Measurements from ENCODE around the gene RNF212B. TPM values are rescaled to one million over a fixed set of nuclear protein-coding genes. Genes with fewer than 3 reads are reported as not detected.

The RNF212B gene
- total RNA-seq, 4 donors from 2014 or later, result not detected

DNA sequence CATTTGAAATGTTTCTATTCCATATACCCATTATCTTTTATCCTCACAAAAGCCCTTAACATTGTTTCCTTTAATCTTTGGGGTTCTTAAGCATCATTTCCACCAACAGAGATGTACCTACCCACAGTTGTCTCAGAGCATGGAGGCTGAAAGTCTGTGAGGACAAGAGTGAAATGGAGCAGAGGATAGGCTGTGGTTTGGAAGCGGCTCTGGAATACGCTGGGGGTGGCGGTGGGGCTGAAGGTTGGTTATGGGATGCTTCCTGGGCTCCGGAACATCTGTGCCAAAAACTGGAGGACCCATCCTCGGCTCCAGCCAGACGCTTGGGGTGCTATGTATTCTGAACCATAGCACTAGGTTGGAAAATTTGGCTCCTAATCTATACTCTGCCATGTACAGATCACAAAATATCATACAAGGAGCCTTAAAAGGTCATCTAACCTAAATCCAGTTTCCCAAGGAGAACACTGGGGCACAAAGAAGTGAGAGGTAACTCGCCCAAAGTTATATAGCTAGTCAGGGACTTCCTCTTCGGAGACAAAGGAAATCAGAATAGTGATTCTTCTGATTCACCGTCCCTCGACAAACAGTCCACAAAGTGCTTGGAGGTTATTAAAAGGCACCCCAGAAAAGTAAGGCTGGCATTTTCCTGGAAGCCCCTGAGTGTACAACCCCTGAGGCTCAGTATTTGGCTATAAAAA, 62.4 kb downstream of the RNF212B start:
- peak overlapping the region; percentile 93 for H3K27ac ChIP-seq
- no peak for TF ChIP-seq POLR2AphosphoS5 (IDR thresholded peaks at IDR 0.05)
- no peak for TF ChIP-seq POLR2A (IDR thresholded peaks at IDR 0.05)
- TF ChIP-seq EP300 (IDR thresholded peaks at IDR 0.05), result no peak
- TF ChIP-seq, protein P1, sequence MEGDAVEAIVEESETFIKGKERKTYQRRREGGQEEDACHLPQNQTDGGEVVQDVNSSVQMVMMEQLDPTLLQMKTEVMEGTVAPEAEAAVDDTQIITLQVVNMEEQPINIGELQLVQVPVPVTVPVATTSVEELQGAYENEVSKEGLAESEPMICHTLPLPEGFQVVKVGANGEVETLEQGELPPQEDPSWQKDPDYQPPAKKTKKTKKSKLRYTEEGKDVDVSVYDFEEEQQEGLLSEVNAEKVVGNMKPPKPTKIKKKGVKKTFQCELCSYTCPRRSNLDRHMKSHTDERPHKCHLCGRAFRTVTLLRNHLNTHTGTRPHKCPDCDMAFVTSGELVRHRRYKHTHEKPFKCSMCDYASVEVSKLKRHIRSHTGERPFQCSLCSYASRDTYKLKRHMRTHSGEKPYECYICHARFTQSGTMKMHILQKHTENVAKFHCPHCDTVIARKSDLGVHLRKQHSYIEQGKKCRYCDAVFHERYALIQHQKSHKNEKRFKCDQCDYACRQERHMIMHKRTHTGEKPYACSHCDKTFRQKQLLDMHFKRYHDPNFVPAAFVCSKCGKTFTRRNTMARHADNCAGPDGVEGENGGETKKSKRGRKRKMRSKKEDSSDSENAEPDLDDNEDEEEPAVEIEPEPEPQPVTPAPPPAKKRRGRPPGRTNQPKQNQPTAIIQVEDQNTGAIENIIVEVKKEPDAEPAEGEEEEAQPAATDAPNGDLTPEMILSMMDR (IDR thresholded peaks at IDR 0.05), result no peak
- WGBS, result 57% methylated on average over 10 of the region's 10 CpGs
- H3K9me3 ChIP-seq, result no peaks in the 10 kb centered on the region
- H3K27me3 ChIP-seq, result no peaks in the 10 kb centered on the region
- peak in 1 of 2 donors; percentile 31 for DNase-seq (ENCODE audit: low spot score in 2 of 2)
- H3K4me3 ChIP-seq, result peak overlapping the region; percentile 60
- peaks cover 51% of the 10 kb centered on the region for H3K4me1 ChIP-seq
- peaks cover 6% of the 10 kb centered on the region for H3K36me3 ChIP-seq

DNA sequence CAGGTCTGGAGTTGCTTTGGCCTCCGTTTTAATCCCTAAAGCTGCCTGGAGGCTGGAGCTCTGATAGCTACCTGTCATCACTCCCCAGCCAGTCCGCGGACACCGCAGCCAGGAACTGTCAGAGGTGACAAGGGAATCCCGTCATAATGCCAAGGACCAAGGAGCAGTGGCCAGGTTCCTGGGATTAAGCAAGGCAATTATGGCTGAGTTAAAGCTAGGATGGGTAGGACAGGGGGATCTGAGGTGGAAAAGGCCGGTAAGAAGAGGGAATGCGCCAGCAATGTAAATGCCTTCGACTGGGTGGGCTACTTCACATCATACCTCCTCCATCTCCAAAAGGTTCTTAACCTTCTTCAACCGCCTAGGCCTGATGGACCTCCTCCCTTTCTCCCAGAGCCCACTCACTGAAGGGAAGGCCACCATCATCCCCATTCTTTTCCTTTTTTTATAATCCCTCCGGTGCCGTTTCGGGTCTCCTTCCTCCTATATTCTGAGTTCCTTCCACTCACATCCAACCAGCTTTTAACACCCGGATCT, 63.0 kb downstream of the RNF212B start:
- peak overlapping the region; percentile 60 for H3K4me3 ChIP-seq

DNA sequence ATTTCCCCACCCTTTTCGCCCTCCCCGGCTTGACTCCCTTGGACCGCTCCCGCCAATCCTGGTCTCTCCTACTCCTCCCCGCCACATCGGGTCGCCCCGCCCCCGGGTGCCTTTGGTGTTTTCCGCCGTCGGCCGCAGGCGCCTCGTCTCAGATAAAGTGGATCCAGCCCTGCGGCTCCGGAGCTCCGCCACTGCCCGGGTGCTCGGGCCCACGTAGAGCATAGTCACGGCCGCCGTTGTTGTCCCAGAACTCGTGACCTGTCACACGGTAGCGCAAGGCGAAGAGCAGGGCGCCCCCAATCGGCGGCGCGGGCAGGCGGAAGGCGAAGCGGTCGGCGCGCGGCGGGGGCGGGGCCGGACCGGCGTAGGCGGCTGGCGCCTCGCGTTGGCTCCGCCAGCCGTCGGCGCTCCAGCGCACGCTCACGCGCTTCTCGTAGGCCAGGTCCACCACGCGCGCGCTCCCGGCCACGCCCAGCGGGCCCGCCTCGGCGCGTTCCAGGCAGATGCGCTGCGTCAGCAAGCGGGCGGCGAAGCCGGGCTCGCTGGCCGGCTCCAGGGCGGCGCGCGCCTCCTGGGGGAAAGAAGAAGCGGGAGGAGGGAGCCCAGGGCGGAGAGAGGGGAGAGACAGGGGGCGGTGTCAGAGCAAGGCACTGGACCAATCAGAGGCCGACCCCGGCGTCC, 63.7 kb downstream of the RNF212B start:
- peak overlapping the region; percentile 60 for H3K4me3 ChIP-seq
- TF ChIP-seq POLR2A (IDR thresholded peaks at IDR 0.05) (peak in 1 of 2 donors; percentile 65), EP300 (IDR thresholded peaks at IDR 0.05) (no peak), POLR2AphosphoS5 (IDR thresholded peaks at IDR 0.05) (peak; percentile 62 to 88 (median 85))
- TF ChIP-seq, protein P1 (IDR thresholded peaks at IDR 0.05), result peak; percentile 65 to 91
- peak overlapping the region; percentile 93 for H3K27ac ChIP-seq
- H3K9me3 ChIP-seq, result no peaks in the 10 kb centered on the region
- no peaks in the 10 kb centered on the region for H3K27me3 ChIP-seq
- H3K36me3 ChIP-seq, result peaks cover 6% of the 10 kb centered on the region
- peaks cover 51% of the 10 kb centered on the region for H3K4me1 ChIP-seq
- WGBS, result 1% methylated on average over 19 of the region's 87 CpGs
- peak; percentile 97 to 98 for DNase-seq (ENCODE audit: low spot score in 2 of 2)

More for the DNA sequence above, 63.0 kb downstream of the RNF212B start:
- no peaks in the 10 kb centered on the region for H3K27me3 ChIP-seq
- TF ChIP-seq POLR2A (IDR thresholded peaks at IDR 0.05), result no peak
- TF ChIP-seq, protein P1 (IDR thresholded peaks at IDR 0.05), result no peak
- no peak for TF ChIP-seq POLR2AphosphoS5 (IDR thresholded peaks at IDR 0.05)
- no peak for TF ChIP-seq EP300 (IDR thresholded peaks at IDR 0.05)
- no peaks in the 10 kb centered on the region for H3K9me3 ChIP-seq
- H3K27ac ChIP-seq, result peak overlapping the region; percentile 93
- WGBS, result 2% methylated on average over 13 of the region's 13 CpGs
- H3K4me1 ChIP-seq, result peaks cover 47% of the 10 kb centered on the region
- DNase-seq (ENCODE audit: low spot score in 2 of 2), result peak; percentile 80 to 81
- peaks cover 6% of the 10 kb centered on the region for H3K36me3 ChIP-seq

GRCh38 chr14:23301969-23302289, 64.2 kb downstream of the RNF212B start:
- WGBS, result no CpG with 5 or more reads among the region's 25 CpGs

More at GRCh38 chr14:23301969-23302289, 64.2 kb downstream of the RNF212B start:
- Histone ChIP-seq H3K36me3 (peaks cover 4% of the 10 kb centered on the region), H3K27me3 (no peaks in the 10 kb centered on the region), H3K4me1 (peaks cover 49% of the 10 kb centered on the region), H3K27ac (peak overlapping the region; percentile 93), H3K4me3 (peak overlapping the region; percentile 60), H3K9me3 (no peaks in the 10 kb centered on the region)
- peak in 2 of 3 donors; percentile 45 to 71 for TF ChIP-seq POLR2AphosphoS5 (IDR thresholded peaks at IDR 0.05)
- peak in 1 of 2 donors; percentile 40 for TF ChIP-seq POLR2A (IDR thresholded peaks at IDR 0.05)
- TF ChIP-seq, protein P1 (IDR thresholded peaks at IDR 0.05), result no peak
- no peak for TF ChIP-seq EP300 (IDR thresholded peaks at IDR 0.05)
- no peak for DNase-seq (ENCODE audit: low spot score in 2 of 2)
